GM19324 (cell line): ENCODE data around the gene ZNF865.

Experiments
- ATAC-seq: cut with Tn5 transposase; IDR thresholded peaks from one replicate; pipeline ENCODE4 v1.9.1; 2021; ENCODE audit warnings: mild to moderate bottlenecking, moderate library complexity; ENCODE audit not compliant: unreplicated experiment, low FRiP score

The ZNF865 gene

DNA sequence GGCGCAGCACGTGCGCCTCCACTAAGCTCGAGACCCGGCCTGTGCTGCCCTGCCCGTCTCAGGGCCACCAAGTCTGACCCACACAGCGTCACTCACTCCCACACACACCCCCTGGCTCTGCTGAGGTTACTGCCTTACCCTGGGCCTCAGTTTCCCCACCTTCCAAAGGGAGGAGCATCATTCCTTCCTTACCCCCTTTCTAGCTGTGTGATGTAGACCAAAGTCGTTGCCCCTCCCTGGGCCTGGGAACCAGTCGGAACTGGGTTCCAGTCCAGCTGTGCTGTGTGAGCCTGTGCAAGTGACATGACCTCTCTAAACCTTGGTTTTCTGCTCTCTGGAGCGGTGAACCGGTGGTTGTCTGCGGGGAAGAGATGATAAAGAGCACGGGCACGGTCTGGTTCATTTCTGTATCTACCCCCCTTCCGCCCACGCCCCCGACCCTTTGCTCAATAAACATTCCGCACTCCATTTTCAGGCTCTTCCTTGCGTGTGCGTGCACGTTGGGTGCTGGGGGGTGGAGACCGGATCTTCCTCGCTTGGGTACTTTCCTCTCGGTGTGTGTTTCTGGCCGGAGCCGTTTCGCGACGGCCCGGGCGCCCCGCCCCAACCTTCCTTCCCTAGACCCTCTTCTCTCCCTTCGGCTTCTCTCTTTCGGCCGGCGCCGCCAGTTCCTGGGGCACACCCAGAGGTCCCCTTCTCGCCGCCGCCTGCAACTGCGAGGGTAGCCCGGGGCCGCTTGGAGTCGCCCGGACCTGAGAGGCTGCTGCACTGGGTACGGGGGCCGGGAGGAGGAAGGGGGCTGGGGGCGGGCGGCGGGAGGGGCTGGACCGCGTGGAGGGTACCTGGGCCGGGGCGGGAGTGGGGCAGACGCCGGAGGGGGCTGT, 37.8 kb downstream of the ZNF865 start, which contains the start of gene ZNF581:
TSS of gene ZNF581 (plus strand) at position 647 of the 884 bp plus-strand sequence. CDS start 923 bp downstream, outside the sequence.
- peak; percentile 30 for ATAC-seq

DNA sequence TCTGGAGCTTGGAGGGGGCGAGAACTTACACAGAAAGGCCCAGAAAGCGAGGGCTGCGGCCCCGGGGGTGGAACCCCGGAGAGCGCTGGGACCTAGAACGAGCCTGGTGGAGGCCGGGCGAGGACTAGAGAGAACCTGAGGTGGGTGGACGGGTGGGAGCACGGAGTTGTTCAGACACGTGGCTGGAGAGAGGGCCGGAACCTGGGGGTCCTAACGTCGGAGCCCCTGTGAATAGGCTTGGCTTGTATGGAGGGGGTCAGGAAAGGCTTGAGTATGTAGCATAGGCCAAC, 38.4 kb downstream of the ZNF865 start:
- ATAC-seq, result no peak

DNA sequence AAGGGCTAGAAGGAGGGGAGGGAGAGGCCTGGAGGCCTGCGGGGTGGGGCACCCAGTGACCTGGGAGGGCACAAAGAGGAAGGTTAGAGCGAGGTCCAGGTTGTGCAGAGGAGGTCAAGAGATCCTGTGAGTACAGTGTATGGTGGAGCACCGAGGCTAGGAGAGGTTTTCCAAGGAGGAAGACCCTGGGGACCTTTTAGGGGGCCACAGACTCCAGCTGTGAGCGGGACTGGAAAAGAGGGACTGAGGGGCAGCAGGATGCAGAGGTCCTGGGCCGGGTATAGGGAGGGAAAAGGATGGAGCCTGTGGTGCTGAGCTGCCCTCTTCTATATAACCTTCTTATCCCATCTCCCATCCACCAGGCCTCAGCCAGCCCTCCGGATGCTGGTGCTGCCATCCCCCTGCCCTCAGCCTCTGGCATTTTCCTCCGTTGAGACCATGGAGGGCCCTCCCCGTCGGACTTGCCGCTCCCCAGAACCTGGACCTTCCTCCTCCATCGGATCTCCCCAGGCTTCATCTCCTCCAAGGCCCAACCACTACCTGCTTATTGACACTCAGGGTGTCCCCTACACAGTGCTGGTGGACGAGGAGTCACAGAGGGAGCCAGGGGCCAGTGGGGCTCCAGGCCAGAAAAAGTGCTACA, 38.9 kb downstream of the ZNF865 start:
- no peak for ATAC-seq

DNA sequence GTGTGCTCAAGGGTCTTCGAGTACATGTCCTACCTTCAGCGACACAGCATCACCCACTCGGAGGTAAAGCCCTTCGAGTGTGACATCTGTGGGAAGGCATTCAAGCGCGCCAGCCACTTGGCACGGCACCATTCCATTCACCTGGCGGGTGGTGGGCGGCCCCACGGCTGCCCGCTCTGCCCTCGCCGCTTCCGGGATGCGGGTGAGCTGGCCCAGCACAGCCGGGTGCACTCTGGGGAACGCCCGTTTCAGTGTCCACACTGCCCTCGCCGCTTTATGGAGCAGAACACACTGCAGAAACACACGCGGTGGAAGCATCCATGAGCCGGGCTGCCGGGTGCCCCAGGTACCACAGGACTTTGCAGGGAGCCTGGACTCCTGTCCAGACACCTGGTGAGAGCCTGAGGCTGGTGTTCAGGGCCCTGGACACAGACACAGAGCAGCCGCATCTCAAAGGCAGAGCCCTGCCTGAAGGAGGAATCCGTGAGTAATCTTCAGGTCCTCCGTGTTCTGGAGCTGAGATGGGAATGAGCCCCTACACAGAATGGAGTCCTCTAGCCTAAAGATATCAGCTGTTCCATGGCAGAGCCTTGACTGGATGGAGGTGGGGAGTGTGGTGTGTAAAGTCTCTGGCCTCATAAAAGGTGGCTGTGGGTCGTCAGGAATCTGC, 39.5 kb downstream of the ZNF865 start:
- ATAC-seq, result no peak

DNA sequence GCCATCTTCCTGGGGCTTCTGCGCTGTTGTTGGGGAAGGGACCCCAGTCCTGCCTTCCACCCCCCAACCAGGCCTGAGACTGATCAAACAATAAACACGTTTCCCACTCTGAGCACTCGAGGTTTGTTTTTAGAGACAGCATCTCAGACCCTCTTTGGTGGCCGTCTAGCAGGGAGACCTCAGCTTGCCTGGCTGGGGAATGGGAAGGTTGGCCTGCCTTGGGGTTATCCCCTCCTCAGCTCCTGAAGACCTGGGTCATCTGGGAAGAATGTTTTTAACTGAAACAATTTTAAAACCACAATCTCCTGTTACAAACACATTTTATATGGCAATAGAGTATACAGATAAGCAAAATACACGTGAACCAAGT, 40.0 kb downstream of the ZNF865 start:
- no peak for ATAC-seq

DNA sequence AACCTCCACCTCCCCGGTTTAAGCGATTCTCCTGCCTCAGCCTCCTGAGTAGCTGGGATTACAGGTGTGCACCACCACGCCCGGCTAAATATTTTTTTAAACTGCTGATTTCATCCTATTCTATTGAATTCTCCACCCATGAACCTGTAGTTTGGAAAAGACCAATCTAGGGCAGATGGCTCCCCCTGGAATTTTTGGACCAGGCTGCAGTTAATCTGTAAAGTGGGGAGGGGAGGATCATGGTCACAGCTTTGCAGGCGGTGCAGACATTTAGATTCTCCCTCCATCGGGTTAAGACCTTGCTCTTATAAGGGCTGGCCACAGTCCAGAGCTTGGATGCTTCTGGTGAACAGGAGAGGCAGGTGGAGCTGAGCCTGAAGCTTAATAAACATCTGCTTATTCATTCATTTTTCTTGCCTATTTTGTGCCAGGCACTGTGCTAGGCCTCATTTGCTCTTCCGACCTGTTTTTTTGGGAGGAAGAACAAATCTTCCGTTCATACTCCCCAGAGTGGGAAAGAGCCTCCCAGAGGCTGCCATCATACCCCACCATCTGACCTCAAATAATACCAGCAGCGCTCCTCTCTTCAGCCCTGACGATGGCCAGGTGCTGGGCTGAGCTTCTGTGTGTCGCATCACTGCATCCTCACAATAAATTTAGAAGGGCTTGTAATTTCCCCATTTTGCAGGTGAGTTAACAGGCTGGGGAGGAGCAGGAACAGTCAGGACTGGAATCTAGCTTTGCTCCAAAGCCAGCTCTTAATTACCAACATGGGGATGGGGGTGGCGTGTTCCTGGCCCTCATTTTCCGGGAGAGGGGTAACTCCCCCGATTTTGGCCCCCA, 41.7 kb downstream of the ZNF865 start:
- ATAC-seq, result no peak

DNA sequence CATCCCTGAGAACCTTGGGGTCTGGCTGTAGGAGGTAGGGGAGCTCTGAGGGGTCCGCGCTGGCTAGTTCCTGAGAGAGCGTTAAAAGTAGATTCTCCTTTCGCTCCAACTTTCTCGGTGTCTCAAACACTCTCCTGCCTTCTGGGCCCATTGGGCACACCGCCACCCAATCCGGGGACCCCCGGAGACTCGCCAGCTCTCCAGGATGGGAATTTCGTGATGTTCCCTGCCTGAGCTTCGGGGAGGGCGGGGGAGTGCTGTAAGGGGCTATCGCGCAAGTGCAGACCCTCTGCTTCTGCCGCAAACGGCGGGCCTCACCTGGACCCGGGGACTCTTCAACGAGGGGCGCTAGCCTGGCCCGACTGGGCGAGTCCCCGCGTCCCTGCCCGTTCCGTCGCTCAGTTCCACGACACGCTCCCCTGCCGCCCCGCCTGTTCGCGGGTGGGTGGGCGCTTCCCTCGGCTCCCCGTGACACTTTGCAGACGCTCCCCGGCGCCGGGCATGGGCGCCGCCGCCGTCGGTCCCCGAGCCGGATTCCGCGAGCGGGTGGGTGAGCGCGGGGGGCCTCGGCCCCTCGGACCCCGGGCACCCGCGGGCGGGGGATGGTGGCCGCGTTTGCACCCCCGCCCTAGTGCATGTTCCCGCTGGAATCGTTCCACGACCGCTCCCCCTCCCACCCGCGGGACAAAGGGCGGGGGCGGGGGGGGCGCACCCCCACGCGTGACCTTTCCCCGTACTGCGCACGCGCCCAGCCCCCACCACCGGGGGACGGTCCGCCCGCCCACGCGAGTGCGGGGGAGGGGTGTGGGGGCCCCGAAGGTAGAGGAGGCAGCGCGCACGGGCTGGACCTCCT, 42.5 kb downstream of the ZNF865 start, which contains the start of gene CCDC106:
TSS of gene CCDC106 (plus strand) at position 481 of the 853 bp plus-strand sequence. CDS start 835 bp downstream, outside the sequence.
- ATAC-seq, result no peak

DNA sequence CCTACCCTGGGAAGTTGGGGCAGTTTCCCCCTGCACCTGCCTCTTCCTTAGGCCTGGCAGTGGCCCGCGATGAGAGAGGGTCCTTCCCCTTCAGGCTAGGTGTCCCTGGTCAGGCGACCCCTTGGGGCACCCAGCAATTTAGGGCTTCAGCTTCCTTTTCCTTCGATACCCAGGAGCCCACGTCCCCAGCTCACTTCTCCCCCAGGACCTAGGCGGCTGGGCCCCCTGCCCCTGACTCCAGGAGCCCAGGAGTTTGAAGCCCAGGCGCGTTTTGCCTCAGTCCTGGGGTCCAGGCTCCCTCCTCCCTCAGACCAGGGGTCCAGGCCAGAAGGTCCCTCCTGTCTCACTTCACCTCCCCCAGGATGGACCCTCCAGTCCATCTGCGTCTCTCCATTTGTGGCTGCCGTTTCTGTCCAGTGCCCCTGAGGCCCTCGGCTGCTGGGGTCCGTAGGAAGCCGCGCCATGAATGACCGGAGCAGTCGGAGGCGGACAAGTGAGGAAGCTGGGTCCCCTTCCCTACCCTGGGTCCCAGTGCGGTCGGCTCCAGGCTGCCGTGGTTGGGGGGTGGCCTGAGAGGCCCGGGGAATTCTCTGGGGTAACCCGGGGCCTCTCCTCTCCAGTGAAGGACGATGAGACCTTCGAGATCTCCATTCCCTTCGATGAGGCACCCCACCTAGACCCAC, 43.3 kb downstream of the ZNF865 start:
- ATAC-seq, result no peak

DNA sequence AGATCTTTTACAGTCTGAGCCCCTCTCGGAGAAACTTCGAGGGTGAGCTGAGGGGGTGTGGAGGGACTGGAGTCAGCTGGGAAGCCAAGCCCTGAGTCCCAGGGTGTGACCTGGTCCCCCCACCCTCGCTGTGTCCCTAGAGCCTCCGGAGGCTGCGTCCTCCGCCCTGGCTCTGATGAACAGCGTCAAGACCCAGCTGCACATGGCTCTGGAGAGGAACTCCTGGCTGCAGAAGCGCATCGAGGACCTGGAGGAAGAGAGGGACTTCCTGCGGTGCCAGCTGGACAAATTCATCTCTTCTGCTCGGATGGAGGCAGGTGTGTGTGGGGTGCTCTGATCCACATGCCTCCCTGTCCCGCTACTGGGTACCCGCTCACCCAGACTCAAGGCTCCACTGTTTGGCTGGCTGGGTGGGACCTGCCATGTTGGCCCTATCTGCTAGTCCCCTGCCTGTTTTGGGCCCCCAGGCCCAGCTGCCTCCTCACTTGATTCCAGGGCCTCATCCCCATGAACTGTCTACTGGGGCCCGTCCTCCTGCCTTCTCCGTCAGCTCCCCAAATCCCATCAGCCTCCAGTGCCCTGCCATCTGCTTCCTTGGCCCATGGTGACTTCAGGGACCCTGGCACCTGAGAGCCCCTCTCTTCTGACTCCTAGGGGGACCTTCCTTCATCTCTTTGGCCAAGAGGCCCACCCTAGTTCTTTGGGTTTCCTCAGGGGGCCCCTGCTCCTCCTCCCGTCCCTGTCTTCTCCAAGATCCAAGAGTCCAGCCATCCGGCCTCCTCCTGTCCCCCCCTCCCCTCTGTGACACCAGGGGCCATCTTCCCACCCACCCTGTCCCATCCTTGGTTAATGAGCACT, 44.0 kb downstream of the ZNF865 start:
- no peak for ATAC-seq

DNA sequence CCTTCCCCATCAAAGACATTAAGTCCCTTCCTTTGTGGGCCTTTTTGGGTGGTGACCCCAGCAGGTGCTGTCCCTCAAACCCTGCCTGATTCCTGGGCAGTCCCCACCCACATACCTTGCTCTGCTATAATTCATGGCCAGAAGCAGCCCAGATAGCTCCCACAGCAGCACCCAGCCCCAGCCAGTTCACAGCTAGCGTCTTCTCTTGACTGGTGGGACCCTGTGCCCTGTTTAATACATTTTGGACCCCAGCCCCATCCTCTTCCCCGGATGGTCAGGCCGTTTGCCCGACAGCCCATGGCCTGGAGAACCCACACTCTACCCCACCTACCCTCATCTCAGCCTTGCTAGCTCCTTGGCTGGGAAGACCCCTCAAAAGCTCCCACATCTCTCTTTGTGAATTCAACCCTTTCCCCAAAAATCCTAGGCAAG, 44.7 kb downstream of the ZNF865 start:
- no peak for ATAC-seq

DNA sequence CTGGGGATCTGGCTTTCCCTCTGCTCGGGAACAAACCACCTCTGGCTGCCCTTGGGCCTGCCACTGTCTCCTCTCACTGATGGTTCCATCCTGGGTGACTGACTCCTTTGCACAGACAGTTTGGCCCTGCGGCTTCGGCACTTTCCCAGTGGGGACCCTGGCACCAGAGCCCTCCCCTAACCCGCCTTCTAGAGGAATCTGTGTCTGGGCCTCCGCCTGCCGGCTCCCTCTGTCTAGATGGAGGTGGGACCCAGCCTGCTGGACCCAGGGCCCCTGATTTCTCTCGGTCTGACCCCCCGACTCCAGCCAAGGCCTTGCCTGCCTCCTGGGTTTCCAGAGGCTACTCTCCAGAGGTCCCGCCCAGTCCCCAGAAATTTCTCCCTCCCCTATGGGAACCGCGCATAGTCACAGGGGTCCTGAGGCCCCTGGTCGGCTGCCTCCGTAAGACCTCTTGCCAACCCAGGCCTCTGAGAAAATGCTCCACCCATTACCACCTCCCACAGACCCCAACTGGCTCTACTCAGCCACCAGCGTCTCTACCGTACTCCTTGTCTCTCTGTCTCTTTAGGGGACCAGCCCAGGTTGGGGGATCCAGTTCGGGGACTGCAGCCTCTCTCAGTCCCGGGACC, 45.3 kb downstream of the ZNF865 start:
- ATAC-seq, result no peak

DNA sequence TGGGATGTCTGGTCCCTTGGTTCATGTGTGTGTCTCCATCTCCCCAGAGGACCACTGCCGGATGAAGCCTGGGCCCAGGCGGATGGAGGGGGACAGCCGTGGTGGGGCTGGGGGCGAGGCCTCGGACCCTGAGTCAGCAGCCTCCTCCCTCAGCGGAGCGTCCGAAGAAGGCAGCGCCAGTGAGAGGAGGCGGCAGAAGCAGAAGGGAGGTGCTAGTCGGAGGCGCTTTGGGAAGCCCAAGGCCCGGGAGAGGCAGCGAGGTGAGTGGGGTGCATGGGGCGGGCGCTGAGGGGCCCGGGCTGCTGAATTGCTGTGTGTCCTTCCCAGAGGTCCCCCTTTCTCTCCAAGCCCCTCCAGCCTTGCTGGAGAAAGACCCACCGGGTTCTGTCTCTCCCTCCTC, 45.8 kb downstream of the ZNF865 start:
- no peak for ATAC-seq

DNA sequence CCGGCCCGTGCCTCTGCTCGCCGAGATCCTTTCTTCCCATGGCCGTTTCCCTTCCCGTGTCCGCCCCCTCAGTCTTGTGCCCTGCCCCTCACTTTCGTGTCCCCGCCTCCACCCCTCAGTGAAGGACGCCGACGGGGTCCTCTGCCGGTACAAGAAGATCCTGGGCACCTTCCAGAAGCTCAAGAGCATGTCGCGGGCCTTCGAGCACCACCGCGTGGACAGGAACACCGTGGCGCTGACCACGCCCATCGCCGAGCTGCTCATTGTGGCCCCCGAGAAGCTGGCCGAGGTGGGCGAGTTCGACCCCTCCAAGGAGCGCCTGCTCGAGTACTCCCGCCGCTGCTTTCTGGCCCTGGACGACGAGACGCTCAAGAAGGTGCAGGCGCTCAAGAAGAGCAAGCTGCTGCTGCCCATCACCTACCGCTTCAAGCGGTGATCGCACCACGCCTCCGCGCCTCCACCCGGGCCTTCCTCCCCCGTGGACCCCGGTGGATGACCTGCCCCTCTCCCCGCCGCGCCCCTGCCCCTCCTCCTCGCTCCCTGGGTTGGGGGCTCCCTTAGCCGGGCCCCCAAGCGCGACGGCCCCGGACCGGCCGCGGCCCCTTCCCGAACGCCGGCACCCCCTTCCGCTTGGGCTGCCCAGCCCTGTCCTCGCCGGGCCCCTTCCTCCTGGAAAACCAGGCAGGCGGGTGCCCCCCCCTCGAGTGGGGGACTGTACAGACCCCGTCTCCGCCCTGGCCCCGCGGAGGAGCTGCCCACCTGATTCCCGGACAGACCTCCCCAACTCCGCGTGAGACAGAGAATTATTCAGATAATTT, 47.1 kb downstream of the ZNF865 start:
- ATAC-seq, result no peak

DNA sequence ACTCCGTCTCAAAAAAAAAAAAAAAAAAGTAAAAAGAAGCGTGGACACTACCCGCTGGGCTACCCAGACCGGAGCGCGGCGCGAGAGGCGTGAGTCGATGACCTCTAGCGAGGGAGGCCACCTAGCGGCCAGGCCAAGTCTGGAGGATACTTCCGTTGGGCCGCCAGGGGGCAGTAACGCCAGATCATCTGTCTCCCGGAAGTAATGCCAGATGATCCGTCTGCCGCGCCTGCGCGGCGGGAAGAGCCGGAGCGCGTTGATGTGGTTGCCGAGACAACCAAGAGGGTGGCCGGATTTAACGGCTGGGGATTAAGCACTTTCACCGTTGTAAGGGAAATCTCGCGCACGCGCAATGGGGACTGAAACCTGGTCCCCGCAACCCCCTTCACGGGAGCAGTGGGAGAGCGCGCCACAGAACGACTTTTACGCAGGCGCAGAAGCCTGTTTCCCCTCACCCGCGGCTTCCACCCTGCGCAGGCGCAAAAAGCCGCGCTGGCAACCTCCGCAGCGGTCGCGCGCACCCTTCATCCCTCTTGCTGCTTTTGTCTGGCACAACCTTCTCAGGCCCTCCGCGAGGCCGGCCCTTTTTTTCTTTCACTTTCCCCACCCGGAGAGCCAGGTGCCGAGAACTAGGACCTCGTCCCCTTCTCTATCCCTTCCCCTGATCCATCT, 48.3 kb downstream of the ZNF865 start:
- ATAC-seq, result peak; percentile 48

DNA sequence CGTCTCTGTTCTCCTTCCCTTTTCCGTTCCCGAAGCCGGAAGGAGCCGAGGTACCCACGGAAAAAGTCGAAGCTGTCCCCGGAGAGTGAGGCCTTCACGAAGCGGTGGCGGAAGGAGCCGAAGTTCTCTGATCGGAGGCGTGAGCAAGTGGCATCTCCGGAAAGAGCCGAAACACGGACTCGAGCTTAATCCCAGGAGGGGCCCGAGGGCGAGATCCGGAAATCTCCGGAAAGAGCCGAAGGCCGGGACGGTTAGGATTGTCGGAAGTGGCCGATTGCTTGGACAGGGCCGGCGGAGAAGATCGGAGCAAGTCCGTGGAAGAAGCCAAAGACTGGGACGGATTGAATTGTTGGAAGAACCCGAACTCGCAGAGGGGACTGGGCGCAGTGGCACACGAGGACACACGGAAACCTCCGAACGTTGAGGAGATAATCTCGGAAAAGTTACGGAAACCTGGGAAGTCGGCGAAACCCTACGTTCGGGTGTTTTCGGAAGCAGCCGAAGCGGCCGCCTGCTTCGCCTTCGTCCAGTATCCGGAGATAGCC, 48.9 kb downstream of the ZNF865 start:
- ATAC-seq, result peak; percentile 63
